Esophagus muscularis mucosa (tissue), 4 donors: ENCODE data around the gene BTNL3. TPM values are rescaled to one million over a fixed set of nuclear protein-coding genes. Genes with fewer than 3 reads are reported as not detected.
"Not testable (repeated sequence)": the region's sequence is repeated elsewhere in the genome, so short reads cannot be mapped to it uniquely, and the experiment has no call there.

Experiments
- DNase-seq: peaks from one replicate; pipeline ENCODE4 v3.0.0-alpha.2; 2017; ENCODE audit errors: extremely low spot score
- H3K27ac ChIP-seq, 4 donors: fragments of 200-600 bp; sonication (generic); replicated peaks in 1 of 4; 1 replicate in 3 of 4; 2 replicates in 1 of 4; pipeline ENCODE4 v1.5.1; 2016 to 2019; ENCODE audit warnings: mild to moderate bottlenecking in 1 of 4
- H3K27me3 ChIP-seq, 4 donors: fragments of 200-600 bp; sonication (generic); one replicate each; pipeline versions ENCODE4 v1.5.1 to v1.6.0; 2016 to 2019
- H3K36me3 ChIP-seq, 4 donors: fragments of 200-600 bp; sonication (generic); one replicate each; pipeline ENCODE4 v1.5.1; 2016 to 2019
- H3K4me1 ChIP-seq, 4 donors: fragments of 200-600 bp; sonication (generic); one replicate each; pipeline ENCODE4 v1.5.1; 2016 to 2019
- H3K4me3 ChIP-seq, 4 donors: fragments of 200-600 bp; sonication (generic); 1 replicate in 2 of 4; 2 replicates in 2 of 4; pipeline ENCODE4 v1.5.1; 2016 to 2019; ENCODE audit warnings: mild to moderate bottlenecking in 4 of 4, moderate library complexity in 1 of 4
- H3K9me3 ChIP-seq, 4 donors: fragments of 200-600 bp; sonication (generic); 1 replicate in 3 of 4; 2 replicates in 1 of 4; pipeline ENCODE4 v1.5.1; 2016 to 2019
- EP300 ChIP-seq: sonication (generic); formaldehyde crosslinking; IDR thresholded peaks from one replicate; pipeline ENCODE4 v1.6.1; 2017; ENCODE audit warnings: antibody characterized with exemption
- POLR2A ChIP-seq: fragments of 450-650 bp; IDR thresholded peaks from one replicate; pipeline ENCODE4 v1.6.1; 2017; ENCODE audit warnings: antibody characterized with exemption, moderate library complexity, mild to moderate bottlenecking, low read depth
- POLR2AphosphoS5 ChIP-seq, 2 donors: sonication (generic); formaldehyde crosslinking; IDR thresholded peaks; one replicate each; pipeline ENCODE4 v1.6.1; 2017; ENCODE audit warnings: antibody characterized with exemption in 2 of 2
- WGBS: methylation state at CpG from one replicate; pipeline ENCODE4 v1.1.5; 2018; 5-methylcytosine and 5-hydroxymethylcytosine counted together
- intact Hi-C: fragments of 100-400 bp; cut with DNase I; formaldehyde crosslinking; loops from one replicate; pipeline ENCODE4 v1.15.1; 2023
- total RNA-seq, 4 donors: library from RNA; depleted of rRNA; stranded (reverse); fragments of >200 nt; gene quantifications; one replicate each; pipeline versions ENCODE4 v1.1.0 to v1.2.1, GENCODE V29; 2016
- TF ChIP-seq, protein P1 (sequence below), 3 experiments: fragments of 200-600 bp in 2 of 3; fragments of 450-650 bp in 1 of 3; sonication (generic) in 2 of 3; IDR thresholded peaks; one replicate each; pipeline ENCODE4 v1.5.1; 2017 to 2019; ENCODE audit warnings: antibody characterized with exemption in 3 of 3, mild to moderate bottlenecking in 2 of 3, moderate library complexity in 1 of 3

The BTNL3 gene
- total RNA-seq, 4 donors from 2014 or later: 0.13 TPM; not detected in 3

DNA sequence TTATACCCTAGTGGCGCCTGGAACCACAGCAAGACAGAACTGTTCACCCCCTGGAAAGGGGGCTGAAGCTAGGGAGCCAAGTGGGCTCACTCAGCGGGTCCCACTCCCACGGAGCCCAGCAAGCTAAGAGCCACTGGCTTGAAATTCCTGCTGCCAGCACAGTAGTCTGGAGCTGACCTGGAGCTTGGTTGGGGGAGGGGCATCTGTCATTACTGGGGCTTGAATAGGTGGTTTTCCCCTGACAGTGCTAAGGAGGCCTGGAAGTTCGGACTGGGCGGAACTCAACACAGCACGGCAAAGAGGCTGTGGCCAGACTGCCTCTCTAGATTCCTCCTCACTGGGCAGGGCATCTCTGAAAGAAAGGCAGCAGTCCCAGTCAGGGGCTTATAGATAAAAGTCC is 19.5 kb downstream of the BTNL3 start:
- TF ChIP-seq POLR2AphosphoS5 (IDR thresholded peaks at IDR 0.05) (no peak), EP300 (no peak), POLR2A (no peak)
- intact Hi-C loops: no loop called here
- WGBS: 73% methylated on average over 4 of the region's 6 CpGs
- Histone ChIP-seq H3K4me1 (no peaks in the 10 kb centered on the region), H3K36me3 (no peaks in the 10 kb centered on the region), H3K9me3 (peaks cover 0 to 15% (median 3%) of the 10 kb centered on the region in 4 donors), H3K4me3 (no peak overlapping the region), H3K27ac (no peak overlapping the region), H3K27me3 (peaks cover 0 to 17% (median 0%) of the 10 kb centered on the region in 4 donors)
- no peak for DNase-seq

DNA sequence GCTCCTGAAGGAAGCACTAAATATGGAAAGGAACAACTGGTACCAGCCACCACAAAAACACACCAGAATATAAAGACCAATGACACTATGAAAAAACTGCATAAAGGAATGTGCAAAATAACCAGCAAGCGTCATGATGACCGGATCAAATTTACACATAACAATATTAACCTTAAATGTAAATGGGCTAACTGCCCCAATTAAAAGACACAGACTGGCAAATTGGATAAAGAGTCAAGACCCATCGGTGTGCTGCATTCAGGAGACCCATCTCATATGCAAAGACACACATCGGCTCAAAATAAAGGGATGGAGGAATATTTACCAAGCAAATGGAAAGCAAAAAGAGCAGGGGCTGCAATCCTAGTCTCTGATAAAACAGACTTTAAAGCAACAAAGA is 21.4 kb downstream of the BTNL3 start:
- DNase-seq, H3K4me1 ChIP-seq, intact Hi-C loops, H3K4me3 ChIP-seq, H3K36me3 ChIP-seq, H3K27ac ChIP-seq: not testable (repeated sequence)
- peaks cover 0 to 17% (median 0%) of the 10 kb centered on the region in 4 donors for H3K27me3 ChIP-seq
- 91% methylated on average over 4 of the region's 4 CpGs for WGBS
- peaks cover 0 to 15% (median 3%) of the 10 kb centered on the region in 4 donors for H3K9me3 ChIP-seq

DNA sequence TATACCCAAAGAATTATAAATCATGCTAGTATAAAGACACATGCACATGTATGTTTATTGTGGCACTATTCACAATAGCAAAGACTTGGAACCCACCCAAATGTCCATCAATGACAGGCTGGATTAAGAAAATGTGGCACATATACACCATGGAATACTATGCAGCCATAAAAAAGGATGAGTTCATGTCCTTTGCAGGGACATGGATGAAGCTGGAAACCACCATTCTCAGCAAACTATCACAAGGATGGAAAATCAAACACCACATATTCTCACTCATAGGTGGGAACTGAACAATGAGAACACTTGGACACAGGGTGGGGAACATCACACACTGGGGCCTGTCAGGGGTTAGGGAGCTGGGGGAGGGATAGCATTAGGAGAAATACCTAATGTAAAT is 26.0 kb downstream of the BTNL3 start:
- intact Hi-C loops: loop anchor here (5.0 kb wide), 1 partner anchor 82 kb away; no protein-coding TSS in a partner anchor
- H3K27ac ChIP-seq, H3K36me3 ChIP-seq, H3K4me1 ChIP-seq, DNase-seq, H3K4me3 ChIP-seq, H3K27me3 ChIP-seq: not testable (repeated sequence)
- peaks cover 0 to 11% (median 3%) of the 10 kb centered on the region in 4 donors for H3K9me3 ChIP-seq

DNA sequence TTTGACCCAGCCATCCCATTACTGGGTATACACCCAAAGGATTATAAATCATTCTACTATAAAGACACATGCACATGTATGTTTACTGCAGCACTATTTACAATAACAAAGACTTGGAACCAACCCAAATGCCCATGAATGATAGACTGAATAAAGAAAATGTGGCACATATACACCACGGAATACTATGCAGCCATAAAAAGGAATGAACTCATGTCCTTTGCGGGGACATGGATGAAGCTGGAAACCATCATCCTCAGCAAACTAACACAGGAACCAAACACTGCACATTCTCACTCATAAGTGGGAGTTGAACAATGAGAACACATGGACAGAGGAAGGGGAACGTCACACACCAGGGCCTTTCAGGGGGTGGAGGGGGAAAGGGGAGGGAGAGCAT is 28.8 kb downstream of the BTNL3 start:
- H3K27ac ChIP-seq, H3K4me3 ChIP-seq, H3K36me3 ChIP-seq, H3K4me1 ChIP-seq, H3K27me3 ChIP-seq, DNase-seq: not testable (repeated sequence)
- 89% methylated on average over 3 of the region's 3 CpGs for WGBS
- intact Hi-C loops: loop anchor here (5.0 kb wide), 1 partner anchor 85 kb away; no protein-coding TSS in a partner anchor
- peaks cover 0 to 16% (median 15%) of the 10 kb centered on the region in 4 donors for H3K9me3 ChIP-seq

DNA sequence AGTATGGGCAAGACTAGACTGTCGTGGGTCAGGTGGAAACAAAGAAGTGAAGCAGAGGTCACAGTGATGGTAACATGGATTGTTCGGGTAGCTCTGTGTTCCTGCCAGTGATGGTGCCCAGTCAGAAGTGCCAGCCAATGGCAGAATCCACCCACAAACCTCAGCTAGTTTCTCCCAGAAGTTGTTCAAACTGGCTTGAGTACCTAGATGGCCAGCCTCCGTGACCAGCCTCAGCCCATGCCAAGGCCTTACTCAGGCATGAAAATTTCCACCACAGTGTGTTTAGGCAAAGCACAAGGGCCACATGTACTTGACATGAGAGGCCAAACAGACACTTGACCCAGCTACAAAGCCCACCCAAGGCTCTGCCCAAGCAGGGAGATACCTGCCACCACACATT is 32.0 kb downstream of the BTNL3 start:
- intact Hi-C loops: no loop called here
- H3K4me1 ChIP-seq: no peaks in the 10 kb centered on the region
- no peaks in the 10 kb centered on the region for H3K36me3 ChIP-seq
- 94% methylated on average over 3 of the region's 3 CpGs for WGBS
- no peak overlapping the region for H3K27ac ChIP-seq
- no peak overlapping the region for H3K4me3 ChIP-seq
- H3K9me3 ChIP-seq: peaks cover 0 to 43% (median 32%) of the 10 kb centered on the region in 4 donors
- peaks cover 0 to 14% (median 0%) of the 10 kb centered on the region in 4 donors for H3K27me3 ChIP-seq
- no peak for DNase-seq
- TF ChIP-seq POLR2A (no peak), EP300 (no peak), POLR2AphosphoS5 (IDR thresholded peaks at IDR 0.05) (no peak)
- TF ChIP-seq, protein P1, sequence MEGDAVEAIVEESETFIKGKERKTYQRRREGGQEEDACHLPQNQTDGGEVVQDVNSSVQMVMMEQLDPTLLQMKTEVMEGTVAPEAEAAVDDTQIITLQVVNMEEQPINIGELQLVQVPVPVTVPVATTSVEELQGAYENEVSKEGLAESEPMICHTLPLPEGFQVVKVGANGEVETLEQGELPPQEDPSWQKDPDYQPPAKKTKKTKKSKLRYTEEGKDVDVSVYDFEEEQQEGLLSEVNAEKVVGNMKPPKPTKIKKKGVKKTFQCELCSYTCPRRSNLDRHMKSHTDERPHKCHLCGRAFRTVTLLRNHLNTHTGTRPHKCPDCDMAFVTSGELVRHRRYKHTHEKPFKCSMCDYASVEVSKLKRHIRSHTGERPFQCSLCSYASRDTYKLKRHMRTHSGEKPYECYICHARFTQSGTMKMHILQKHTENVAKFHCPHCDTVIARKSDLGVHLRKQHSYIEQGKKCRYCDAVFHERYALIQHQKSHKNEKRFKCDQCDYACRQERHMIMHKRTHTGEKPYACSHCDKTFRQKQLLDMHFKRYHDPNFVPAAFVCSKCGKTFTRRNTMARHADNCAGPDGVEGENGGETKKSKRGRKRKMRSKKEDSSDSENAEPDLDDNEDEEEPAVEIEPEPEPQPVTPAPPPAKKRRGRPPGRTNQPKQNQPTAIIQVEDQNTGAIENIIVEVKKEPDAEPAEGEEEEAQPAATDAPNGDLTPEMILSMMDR (IDR thresholded peaks at IDR 0.05): no peak

DNA sequence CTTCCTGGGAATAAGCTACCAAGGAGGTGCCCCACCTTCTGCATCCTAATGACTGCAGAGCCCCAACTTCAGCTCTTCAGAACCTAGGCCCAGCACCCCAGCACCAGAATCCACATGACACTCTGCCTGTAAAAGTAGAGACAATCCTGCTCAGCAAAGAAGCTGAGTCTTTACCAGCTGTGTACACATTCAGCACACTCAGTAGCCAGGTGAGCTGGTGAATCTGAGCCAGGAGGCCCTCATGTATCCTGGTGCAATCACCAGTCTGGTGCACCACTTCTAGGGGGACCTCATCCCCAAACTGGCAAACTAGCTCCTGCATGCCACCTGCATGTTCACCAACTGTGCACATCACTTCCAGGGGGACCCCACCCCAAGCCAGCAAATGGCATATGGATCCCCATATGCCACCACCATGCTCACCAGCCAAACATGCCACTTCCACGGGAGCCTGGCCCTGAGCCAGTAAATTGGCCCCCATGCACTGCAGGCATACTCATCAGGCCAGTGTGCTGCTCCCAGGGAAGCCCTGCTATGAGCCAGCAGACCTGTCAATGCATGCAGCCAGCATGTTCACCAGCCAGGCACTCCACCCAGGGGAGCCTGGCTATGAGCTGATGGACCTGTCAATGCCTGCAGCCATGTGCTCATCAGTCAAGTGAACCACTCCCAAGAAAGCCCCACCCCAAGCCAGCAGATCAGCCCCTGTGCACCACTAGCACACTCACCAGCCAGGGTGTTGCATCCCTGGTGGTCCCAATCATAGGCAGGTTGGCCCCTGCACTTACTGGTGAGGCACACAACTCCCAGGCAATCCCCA is 35.8 kb downstream of the BTNL3 start:
- no peak for DNase-seq
- Histone ChIP-seq H3K4me3 (no peak overlapping the region), H3K27ac (no peak overlapping the region), H3K4me1 (no peaks in the 10 kb centered on the region), H3K27me3 (peaks cover 0 to 30% (median 0%) of the 10 kb centered on the region in 4 donors), H3K9me3 (peaks cover 0 to 54% (median 35%) of the 10 kb centered on the region in 4 donors), H3K36me3 (no peaks in the 10 kb centered on the region)
- TF ChIP-seq, protein P1 (IDR thresholded peaks at IDR 0.05): no peak
- TF ChIP-seq POLR2AphosphoS5 (IDR thresholded peaks at IDR 0.05) (no peak), EP300 (no peak), POLR2A (no peak)
- intact Hi-C loops: no loop called here
- 86% methylated on average over 1 of the region's 1 CpG for WGBS
